ENCODE measurements around the gene MAML2. TPM values are rescaled to one million over a fixed set of nuclear protein-coding genes. Genes with fewer than 3 reads are reported as not detected.

The MAML2 gene
- total RNA-seq, 1 experiment from 2014 or later: 0.11 TPM

GRCh38 chr11:96055706-96056387, 287.1 kb downstream of the MAML2 start:
- Histone ChIP-seq H3K36me3 (ENCODE audit: insufficient read depth, low read length) (no peaks in the 10 kb centered on the region), H3K9me3 (ENCODE audit: low read length) (no peaks in the 10 kb centered on the region)

GRCh38 chr11:96054870-96055705, 287.9 kb downstream of the MAML2 start:
- Histone ChIP-seq H3K36me3 (ENCODE audit: insufficient read depth, low read length) (no peaks in the 10 kb centered on the region), H3K4me3 (ENCODE audit: low read length) (no peak overlapping the region), H3K9me2 (replicated peaks; ENCODE audit: insufficient read depth, low read length) (no peaks in the 10 kb centered on the region), H2AFZ (ENCODE audit: low read length) (no peak overlapping the region), H3K4me1 (ENCODE audit: low read length) (peaks cover 13% of the 10 kb centered on the region), H3K27me3 (ENCODE audit: low read length) (no peaks in the 10 kb centered on the region; the same call in 1 of the 2 replicates), H3K4me2 (ENCODE audit: low read depth, low read length, poor library complexity, severe bottlenecking) (no peak overlapping the region), H3K9ac (ENCODE audit: low read length) (no peak overlapping the region), H3K79me2 (ENCODE audit: low read length) (no peaks in the 10 kb centered on the region), H3K27ac (ENCODE audit: low read length) (no peak overlapping the region), H3K9me3 (ENCODE audit: low read length) (no peaks in the 10 kb centered on the region), H4K20me1 (ENCODE audit: insufficient read depth, low read depth, low read length) (no peaks in the 10 kb centered on the region)
- peak; percentile 76 for DNase-seq

More at GRCh38 chr11:96055706-96056387, 287.1 kb downstream of the MAML2 start:
- Histone ChIP-seq H3K79me2 (ENCODE audit: low read length) (no peaks in the 10 kb centered on the region), H3K9ac (ENCODE audit: low read length) (no peak overlapping the region), H2AFZ (ENCODE audit: low read length) (no peak overlapping the region), H3K27ac (ENCODE audit: low read length) (no peak overlapping the region), H4K20me1 (ENCODE audit: insufficient read depth, low read depth, low read length) (no peaks in the 10 kb centered on the region), H3K27me3 (ENCODE audit: low read length) (no peaks in the 10 kb centered on the region; the same call in 1 of the 2 replicates), H3K4me3 (ENCODE audit: low read length) (no peak overlapping the region), H3K4me1 (ENCODE audit: low read length) (peaks cover 13% of the 10 kb centered on the region), H3K9me2 (replicated peaks; ENCODE audit: insufficient read depth, low read length) (no peaks in the 10 kb centered on the region), H3K4me2 (ENCODE audit: low read depth, low read length, poor library complexity, severe bottlenecking) (no peak overlapping the region)
- no peak for DNase-seq

- Histone ChIP-seq H3K27ac (ENCODE audit: low read length) (no peak overlapping the region), H3K4me1 (ENCODE audit: low read length) (peaks cover 13% of the 10 kb centered on the region)
These were observed 289.9 kb downstream of the MAML2 start for GRCh38 chr11:96052921-96053651.

GRCh38 chr11:96051820-96052219, 291.2 kb downstream of the MAML2 start:
- Histone ChIP-seq H3K4me1 (ENCODE audit: low read length) (peaks cover 13% of the 10 kb centered on the region), H3K79me2 (ENCODE audit: low read length) (no peaks in the 10 kb centered on the region), H3K27me3 (ENCODE audit: low read length) (no peaks in the 10 kb centered on the region), H3K9me3 (ENCODE audit: low read length) (no peaks in the 10 kb centered on the region), H3K9me2 (replicated peaks; ENCODE audit: insufficient read depth, low read length) (no peaks in the 10 kb centered on the region), H3K4me2 (ENCODE audit: low read depth, low read length, poor library complexity, severe bottlenecking) (no peak overlapping the region), H3K36me3 (ENCODE audit: insufficient read depth, low read length) (no peaks in the 10 kb centered on the region), H3K9ac (ENCODE audit: low read length) (no peak overlapping the region), H3K4me3 (ENCODE audit: low read length) (no peak overlapping the region), H3K27ac (ENCODE audit: low read length) (no peak overlapping the region), H2AFZ (ENCODE audit: low read length) (no peak overlapping the region), H4K20me1 (ENCODE audit: insufficient read depth, low read depth, low read length) (no peaks in the 10 kb centered on the region)
- no peak for DNase-seq

More at GRCh38 chr11:96052921-96053651, 289.9 kb downstream of the MAML2 start:
- DNase-seq: peak; percentile 64
- Histone ChIP-seq H4K20me1 (ENCODE audit: insufficient read depth, low read depth, low read length) (no peaks in the 10 kb centered on the region), H3K9me2 (replicated peaks; ENCODE audit: insufficient read depth, low read length) (no peaks in the 10 kb centered on the region), H3K9ac (ENCODE audit: low read length) (no peak overlapping the region), H3K9me3 (ENCODE audit: low read length) (no peaks in the 10 kb centered on the region), H2AFZ (ENCODE audit: low read length) (no peak overlapping the region; the same call in 1 of the 2 replicates), H3K27me3 (ENCODE audit: low read length) (no peaks in the 10 kb centered on the region), H3K4me3 (ENCODE audit: low read length) (no peak overlapping the region), H3K79me2 (ENCODE audit: low read length) (no peaks in the 10 kb centered on the region), H3K36me3 (ENCODE audit: insufficient read depth, low read length) (no peaks in the 10 kb centered on the region), H3K4me2 (ENCODE audit: low read depth, low read length, poor library complexity, severe bottlenecking) (no peak overlapping the region)

GRCh38 chr11:96050435-96051182, 292.4 kb downstream of the MAML2 start:
- no peaks in the 10 kb centered on the region for H3K9me2 ChIP-seq (replicated peaks; ENCODE audit: insufficient read depth, low read length)
- H3K9me3 ChIP-seq (ENCODE audit: low read length): no peaks in the 10 kb centered on the region
- H3K79me2 ChIP-seq (ENCODE audit: low read length): no peaks in the 10 kb centered on the region
- H3K4me3 ChIP-seq (ENCODE audit: low read length): no peak overlapping the region
- H3K27ac ChIP-seq (ENCODE audit: low read length): no peak overlapping the region
- H3K4me1 ChIP-seq (ENCODE audit: low read length): peaks cover 13% of the 10 kb centered on the region
- no peaks in the 10 kb centered on the region for H4K20me1 ChIP-seq (ENCODE audit: insufficient read depth, low read depth, low read length)
- no peaks in the 10 kb centered on the region for H3K36me3 ChIP-seq (ENCODE audit: insufficient read depth, low read length)
- DNase-seq: no peak
- no peaks in the 10 kb centered on the region for H3K27me3 ChIP-seq (ENCODE audit: low read length)
- no peak overlapping the region for H3K4me2 ChIP-seq (ENCODE audit: low read depth, low read length, poor library complexity, severe bottlenecking)
- no peak overlapping the region for H2AFZ ChIP-seq (ENCODE audit: low read length)
- H3K9ac ChIP-seq (ENCODE audit: low read length): no peak overlapping the region

- H4K20me1 ChIP-seq (ENCODE audit: insufficient read depth, low read depth, low read length): no peaks in the 10 kb centered on the region
- no peak for DNase-seq
- no peaks in the 10 kb centered on the region for H3K36me3 ChIP-seq (ENCODE audit: insufficient read depth, low read length)
- no peaks in the 10 kb centered on the region for H3K9me3 ChIP-seq (ENCODE audit: low read length)
- no peak overlapping the region for H3K9ac ChIP-seq (ENCODE audit: low read length)
- no peaks in the 10 kb centered on the region for H3K27me3 ChIP-seq (ENCODE audit: low read length)
- H3K4me3 ChIP-seq (ENCODE audit: low read length): no peak overlapping the region
- H3K27ac ChIP-seq (ENCODE audit: low read length): no peak overlapping the region
- no peak overlapping the region for H2AFZ ChIP-seq (ENCODE audit: low read length)
- H3K4me2 ChIP-seq (ENCODE audit: low read depth, low read length, poor library complexity, severe bottlenecking): no peak overlapping the region
- no peaks in the 10 kb centered on the region for H3K79me2 ChIP-seq (ENCODE audit: low read length)
- H3K4me1 ChIP-seq (ENCODE audit: low read length): peaks cover 13% of the 10 kb centered on the region
- H3K9me2 ChIP-seq (replicated peaks; ENCODE audit: insufficient read depth, low read length): no peaks in the 10 kb centered on the region
These were observed 293.6 kb downstream of the MAML2 start for GRCh38 chr11:96049426-96049825.

GRCh38 chr11:96045622-96046456, 297.2 kb downstream of the MAML2 start:
- no peak overlapping the region for H3K4me2 ChIP-seq (ENCODE audit: low read depth, low read length, poor library complexity, severe bottlenecking)
- no peak for DNase-seq
- H3K9ac ChIP-seq (ENCODE audit: low read length): no peak overlapping the region
- H3K9me3 ChIP-seq (ENCODE audit: low read length): no peaks in the 10 kb centered on the region
- no peaks in the 10 kb centered on the region for H3K4me1 ChIP-seq (ENCODE audit: low read length)
- no peak overlapping the region for H3K4me3 ChIP-seq (ENCODE audit: low read length)
- no peaks in the 10 kb centered on the region for H3K27me3 ChIP-seq (ENCODE audit: low read length)
- H2AFZ ChIP-seq (ENCODE audit: low read length): no peak overlapping the region
- no peak overlapping the region for H3K27ac ChIP-seq (ENCODE audit: low read length)
- no peaks in the 10 kb centered on the region for H3K36me3 ChIP-seq (ENCODE audit: insufficient read depth, low read length)
- no peaks in the 10 kb centered on the region for H3K79me2 ChIP-seq (ENCODE audit: low read length)
- H3K9me2 ChIP-seq (replicated peaks; ENCODE audit: insufficient read depth, low read length): no peaks in the 10 kb centered on the region
- no peaks in the 10 kb centered on the region for H4K20me1 ChIP-seq (ENCODE audit: insufficient read depth, low read depth, low read length)

Measured in Karpas-422 (cell line).